ENCODE results near the gene NAALADL2.
"Not testable (repeated sequence)": the region's sequence is repeated elsewhere in the genome, so short reads cannot be mapped to it uniquely, and the experiment has no call there.

The NAALADL2 gene

DNA sequence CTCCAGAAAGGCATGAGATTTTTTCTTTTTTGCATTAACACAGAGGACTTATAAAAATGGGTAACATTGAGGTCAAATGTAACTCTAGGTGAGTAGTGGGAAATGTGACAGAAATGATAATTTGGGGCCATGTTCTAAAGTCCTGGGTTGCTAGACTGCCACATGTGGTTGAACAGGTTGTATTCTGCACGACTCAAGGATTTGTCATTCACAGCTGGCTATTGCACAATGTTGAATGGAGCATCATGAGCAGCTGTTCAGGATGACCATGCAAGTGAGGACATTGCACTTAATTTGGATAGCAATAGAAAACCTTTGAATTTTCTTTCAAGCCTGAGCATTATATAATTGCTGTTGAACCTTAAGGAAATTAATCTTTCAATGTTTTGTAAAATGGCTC lies 396.6 kb downstream of the NAALADL2 start:
- no peak for DNase-seq (ENCODE audit: low read depth, low spot score)
- no peak overlapping the region for H3K27ac ChIP-seq (ENCODE audit: low read length)
- H3K4me1 ChIP-seq (ENCODE audit: control insufficient read depth, insufficient read depth, low read length), result no peaks in the 10 kb centered on the region
- no peaks in the 10 kb centered on the region for H3K27me3 ChIP-seq (ENCODE audit: control insufficient read depth, insufficient read depth, low read length)
- no peaks in the 10 kb centered on the region for H3K36me3 ChIP-seq (ENCODE audit: control insufficient read depth, insufficient read depth, low read length)
- no CpG with 5 or more reads among the region's 1 CpG for WGBS (ENCODE audit: insufficient coverage, insufficient read length)
- H3K4me3 ChIP-seq (ENCODE audit: low read length), result no peak overlapping the region
- H3K9me3 ChIP-seq (ENCODE audit: control insufficient read depth, insufficient read depth, low read length), result no peaks in the 10 kb centered on the region

GRCh38 chr3:175257123-175257522 lies 398.0 kb downstream of the NAALADL2 start:
- Histone ChIP-seq H3K4me1 (ENCODE audit: control insufficient read depth, insufficient read depth, low read length) (no peaks in the 10 kb centered on the region), H3K9me3 (ENCODE audit: control insufficient read depth, insufficient read depth, low read length) (no peaks in the 10 kb centered on the region), H3K36me3 (ENCODE audit: control insufficient read depth, insufficient read depth, low read length) (no peaks in the 10 kb centered on the region), H3K27me3 (ENCODE audit: control insufficient read depth, insufficient read depth, low read length) (no peaks in the 10 kb centered on the region), H3K4me3 (ENCODE audit: low read length) (no peak overlapping the region), H3K27ac (ENCODE audit: low read length) (no peak overlapping the region)
- DNase-seq (ENCODE audit: low read depth, low spot score), result no peak

DNA sequence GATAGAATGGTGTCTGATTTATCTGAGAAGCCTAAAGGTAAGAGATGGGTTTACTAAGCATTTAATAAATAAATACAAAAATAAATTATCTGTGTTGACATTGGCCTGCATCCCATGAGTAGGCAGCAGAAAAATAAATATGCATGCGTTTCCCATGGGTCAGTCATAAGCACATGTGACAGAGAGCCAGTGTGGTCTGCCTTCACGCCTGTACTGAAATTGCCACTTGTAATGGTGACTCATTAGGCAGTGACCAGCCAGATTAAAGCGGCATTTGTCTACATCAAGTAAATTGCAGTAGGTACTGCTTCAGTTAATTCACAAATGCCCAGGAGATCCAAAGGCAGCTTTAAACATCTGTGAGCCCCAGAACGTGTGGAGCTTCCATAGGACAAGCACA lies 399.6 kb downstream of the NAALADL2 start:
- no peaks in the 10 kb centered on the region for H3K9me3 ChIP-seq (ENCODE audit: control insufficient read depth, insufficient read depth, low read length)
- H3K27ac ChIP-seq (ENCODE audit: low read length), result no peak overlapping the region
- no peak overlapping the region for H3K4me3 ChIP-seq (ENCODE audit: low read length)
- DNase-seq (ENCODE audit: low read depth, low spot score), result no peak
- no CpG with 5 or more reads among the region's 4 CpGs for WGBS (ENCODE audit: insufficient coverage, insufficient read length)
- no peaks in the 10 kb centered on the region for H3K27me3 ChIP-seq (ENCODE audit: control insufficient read depth, insufficient read depth, low read length)
- H3K36me3 ChIP-seq (ENCODE audit: control insufficient read depth, insufficient read depth, low read length), result no peaks in the 10 kb centered on the region
- H3K4me1 ChIP-seq (ENCODE audit: control insufficient read depth, insufficient read depth, low read length), result no peaks in the 10 kb centered on the region

GRCh38 chr3:175260145-175260794 lies 401.1 kb downstream of the NAALADL2 start:
- H3K36me3 ChIP-seq (ENCODE audit: control insufficient read depth, insufficient read depth, low read length), result no peaks in the 10 kb centered on the region
- no peaks in the 10 kb centered on the region for H3K4me1 ChIP-seq (ENCODE audit: control insufficient read depth, insufficient read depth, low read length)
- H3K27me3 ChIP-seq (ENCODE audit: control insufficient read depth, insufficient read depth, low read length), result no peaks in the 10 kb centered on the region
- DNase-seq (ENCODE audit: low read depth, low spot score), result no peak
- no CpG with 5 or more reads among the region's 3 CpGs for WGBS (ENCODE audit: insufficient coverage, insufficient read length)
- H3K9me3 ChIP-seq (ENCODE audit: control insufficient read depth, insufficient read depth, low read length), result no peaks in the 10 kb centered on the region
- H3K4me3 ChIP-seq (ENCODE audit: low read length), result no peak overlapping the region
- H3K27ac ChIP-seq (ENCODE audit: low read length), result no peak overlapping the region

GRCh38 chr3:175266478-175266877 lies 407.3 kb downstream of the NAALADL2 start:
- no peak overlapping the region for H3K4me3 ChIP-seq (ENCODE audit: low read length)
- DNase-seq (ENCODE audit: low read depth, low spot score), result no peak
- no peak overlapping the region for H3K27ac ChIP-seq (ENCODE audit: low read length)
- H3K27me3 ChIP-seq (ENCODE audit: control insufficient read depth, insufficient read depth, low read length), result no peaks in the 10 kb centered on the region
- H3K36me3 ChIP-seq (ENCODE audit: control insufficient read depth, insufficient read depth, low read length), result no peaks in the 10 kb centered on the region
- H3K4me1 ChIP-seq (ENCODE audit: control insufficient read depth, insufficient read depth, low read length), result no peaks in the 10 kb centered on the region
- WGBS (ENCODE audit: insufficient coverage, insufficient read length), result no CpG with 5 or more reads among the region's 1 CpG
- no peaks in the 10 kb centered on the region for H3K9me3 ChIP-seq (ENCODE audit: control insufficient read depth, insufficient read depth, low read length)

- no CpG with 5 or more reads among the region's 1 CpG for WGBS (ENCODE audit: insufficient coverage, insufficient read length)
- Histone ChIP-seq H3K27ac (ENCODE audit: low read length) (no peak overlapping the region), H3K4me3 (ENCODE audit: low read length) (no peak overlapping the region), H3K36me3 (ENCODE audit: control insufficient read depth, insufficient read depth, low read length) (no peaks in the 10 kb centered on the region), H3K27me3 (ENCODE audit: control insufficient read depth, insufficient read depth, low read length) (no peaks in the 10 kb centered on the region), H3K4me1 (ENCODE audit: control insufficient read depth, insufficient read depth, low read length) (no peaks in the 10 kb centered on the region), H3K9me3 (ENCODE audit: control insufficient read depth, insufficient read depth, low read length) (no peaks in the 10 kb centered on the region)
- DNase-seq (ENCODE audit: low read depth, low spot score), result no peak
These were observed 408.0 kb downstream of the NAALADL2 start for GRCh38 chr3:175267121-175267531.

GRCh38 chr3:175267561-175267960 lies 408.4 kb downstream of the NAALADL2 start:
- H3K27ac ChIP-seq (ENCODE audit: low read length), result no peak overlapping the region
- H3K27me3 ChIP-seq (ENCODE audit: control insufficient read depth, insufficient read depth, low read length), result no peaks in the 10 kb centered on the region
- H3K4me3 ChIP-seq (ENCODE audit: low read length), result no peak overlapping the region
- no peaks in the 10 kb centered on the region for H3K4me1 ChIP-seq (ENCODE audit: control insufficient read depth, insufficient read depth, low read length)
- no peak for DNase-seq (ENCODE audit: low read depth, low spot score)
- no peaks in the 10 kb centered on the region for H3K9me3 ChIP-seq (ENCODE audit: control insufficient read depth, insufficient read depth, low read length)
- H3K36me3 ChIP-seq (ENCODE audit: control insufficient read depth, insufficient read depth, low read length), result no peaks in the 10 kb centered on the region
- WGBS (ENCODE audit: insufficient coverage, insufficient read length), result no CpG with 5 or more reads among the region's 1 CpG

- H3K9me3 ChIP-seq (ENCODE audit: control insufficient read depth, insufficient read depth, low read length), result no peaks in the 10 kb centered on the region
- H3K36me3 ChIP-seq (ENCODE audit: control insufficient read depth, insufficient read depth, low read length), result no peaks in the 10 kb centered on the region
- H3K4me1 ChIP-seq (ENCODE audit: control insufficient read depth, insufficient read depth, low read length), result no peaks in the 10 kb centered on the region
- no peak overlapping the region for H3K27ac ChIP-seq (ENCODE audit: low read length)
- WGBS (ENCODE audit: insufficient coverage, insufficient read length), result no CpG with 5 or more reads among the region's 9 CpGs
- DNase-seq (ENCODE audit: low read depth, low spot score), result no peak
- H3K27me3 ChIP-seq (ENCODE audit: control insufficient read depth, insufficient read depth, low read length), result no peaks in the 10 kb centered on the region
- no peak overlapping the region for H3K4me3 ChIP-seq (ENCODE audit: low read length)
These were observed 410.3 kb downstream of the NAALADL2 start for GRCh38 chr3:175269394-175269793.

GRCh38 chr3:175270198-175270837 lies 411.2 kb downstream of the NAALADL2 start:
- Histone ChIP-seq H3K4me3 (ENCODE audit: low read length) (no peak overlapping the region), H3K27me3 (ENCODE audit: control insufficient read depth, insufficient read depth, low read length) (no peaks in the 10 kb centered on the region), H3K36me3 (ENCODE audit: control insufficient read depth, insufficient read depth, low read length) (no peaks in the 10 kb centered on the region), H3K9me3 (ENCODE audit: control insufficient read depth, insufficient read depth, low read length) (no peaks in the 10 kb centered on the region), H3K4me1 (ENCODE audit: control insufficient read depth, insufficient read depth, low read length) (no peaks in the 10 kb centered on the region), H3K27ac (ENCODE audit: low read length) (no peak overlapping the region)
- DNase-seq (ENCODE audit: low read depth, low spot score), result no peak
- WGBS (ENCODE audit: insufficient coverage, insufficient read length), result no CpG with 5 or more reads among the region's 5 CpGs

- H3K36me3 ChIP-seq (ENCODE audit: control insufficient read depth, insufficient read depth, low read length), result no peaks in the 10 kb centered on the region
- no peak for DNase-seq (ENCODE audit: low read depth, low spot score)
- H3K9me3 ChIP-seq (ENCODE audit: control insufficient read depth, insufficient read depth, low read length), result no peaks in the 10 kb centered on the region
- no peak overlapping the region for H3K27ac ChIP-seq (ENCODE audit: low read length)
- H3K4me3 ChIP-seq (ENCODE audit: low read length), result no peak overlapping the region
- H3K4me1 ChIP-seq (ENCODE audit: control insufficient read depth, insufficient read depth, low read length), result no peaks in the 10 kb centered on the region
- no peaks in the 10 kb centered on the region for H3K27me3 ChIP-seq (ENCODE audit: control insufficient read depth, insufficient read depth, low read length)
These were observed 411.7 kb downstream of the NAALADL2 start for GRCh38 chr3:175270866-175271265.

GRCh38 chr3:175271465-175271864 lies 412.3 kb downstream of the NAALADL2 start:
- not testable (repeated sequence) for H3K4me3 ChIP-seq (ENCODE audit: low read length); H3K27ac ChIP-seq (ENCODE audit: low read length)
- WGBS (ENCODE audit: insufficient coverage, insufficient read length), result no CpG with 5 or more reads among the region's 11 CpGs

More at GRCh38 chr3:175271465-175271864, 412.3 kb downstream of the NAALADL2 start:
- H3K36me3 ChIP-seq (ENCODE audit: control insufficient read depth, insufficient read depth, low read length); H3K27me3 ChIP-seq (ENCODE audit: control insufficient read depth, insufficient read depth, low read length); H3K4me1 ChIP-seq (ENCODE audit: control insufficient read depth, insufficient read depth, low read length); H3K9me3 ChIP-seq (ENCODE audit: control insufficient read depth, insufficient read depth, low read length); DNase-seq (ENCODE audit: low read depth, low spot score): not testable (repeated sequence)

All from iPS DF 6.9 (cell line).